GM18508 (cell line): ENCODE measurements around the gene STX18.
"Not testable (repeated sequence)": the region's sequence is repeated elsewhere in the genome, so short reads cannot be mapped to it uniquely, and the experiment has no call there.

Experiments
- ATAC-seq: cut with Tn5 transposase; IDR thresholded peaks from one replicate; pipeline ENCODE4 v1.9.1; 2021; ENCODE audit warnings: moderate number of reproducible peaks; ENCODE audit not compliant: insufficient read depth, unreplicated experiment

The STX18 gene

GRCh38 chr4:4425119-4425690 is 116.6 kb downstream of the STX18 start:
- no peak for ATAC-seq

GRCh38 chr4:4424499-4425115 is 117.2 kb downstream of the STX18 start:
- no peak for ATAC-seq

DNA sequence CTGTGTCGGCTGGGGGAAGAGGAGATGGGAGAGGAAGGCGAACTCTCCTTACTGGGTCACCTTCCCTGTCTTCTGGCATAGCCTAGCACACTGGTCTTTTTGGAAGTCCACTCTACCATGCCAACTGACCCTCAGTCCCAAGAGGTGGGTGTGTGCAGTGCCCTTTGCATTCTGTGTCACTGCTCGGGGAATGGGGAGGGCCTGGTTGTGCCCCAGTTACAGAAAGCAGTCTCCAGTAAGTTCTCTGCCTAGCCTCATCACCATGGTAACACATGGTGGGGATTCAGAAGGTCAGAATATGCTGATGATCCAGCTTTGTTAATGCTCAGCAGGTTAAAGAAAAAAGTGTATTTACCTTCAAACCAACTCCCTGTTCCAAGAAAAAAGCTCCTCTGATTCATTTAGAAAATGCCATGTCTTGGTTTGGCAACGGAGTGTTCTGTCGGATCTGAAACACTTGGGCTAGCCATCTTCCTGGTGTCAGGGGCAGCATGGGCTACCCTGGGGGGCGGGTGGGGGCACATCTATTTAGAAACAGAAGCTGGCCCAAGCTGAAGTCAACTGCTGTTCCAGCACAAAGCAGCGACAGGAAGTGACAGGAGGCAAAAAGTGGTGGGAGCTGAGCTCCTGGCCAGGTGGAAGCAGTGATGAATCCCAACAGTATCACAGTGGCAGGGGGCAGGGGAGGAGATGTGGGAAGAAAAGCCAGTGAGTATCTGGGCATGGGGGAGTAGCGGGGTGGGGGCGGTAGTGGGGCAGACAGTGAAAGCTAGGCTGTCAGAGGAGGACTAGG is 117.9 kb downstream of the STX18 start:
- ATAC-seq = no peak

DNA sequence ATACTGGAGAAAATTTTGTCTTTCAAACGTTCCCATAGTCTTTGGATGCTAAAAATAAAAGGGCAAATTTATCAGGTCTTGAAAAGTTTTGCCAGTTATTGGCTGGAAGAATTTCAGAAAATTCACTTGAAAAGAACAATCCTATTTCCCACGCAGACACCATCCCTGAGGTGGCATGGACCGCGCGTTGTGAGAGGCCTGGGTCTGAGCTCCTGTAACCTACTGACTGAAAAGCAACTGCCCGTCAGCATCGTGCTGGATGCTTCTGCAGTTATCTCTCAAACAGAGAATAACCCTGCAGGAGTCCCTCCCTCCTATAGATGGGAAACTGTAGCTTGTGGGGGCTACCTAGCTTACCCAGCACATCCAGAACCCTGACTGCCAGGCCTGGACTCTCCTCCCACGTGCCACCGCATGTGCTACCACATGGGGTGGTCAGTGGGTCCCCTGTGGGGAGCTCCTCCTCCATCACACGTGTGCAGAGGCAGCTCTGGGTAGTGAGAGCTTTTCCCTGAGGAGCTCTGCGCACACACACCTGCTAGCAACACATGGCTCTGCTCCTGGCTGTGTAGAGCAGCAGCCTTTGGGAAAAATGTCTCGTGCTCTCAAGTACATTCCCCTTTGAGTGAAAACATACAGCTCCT is 118.9 kb downstream of the STX18 start:
- ATAC-seq = no peak

DNA sequence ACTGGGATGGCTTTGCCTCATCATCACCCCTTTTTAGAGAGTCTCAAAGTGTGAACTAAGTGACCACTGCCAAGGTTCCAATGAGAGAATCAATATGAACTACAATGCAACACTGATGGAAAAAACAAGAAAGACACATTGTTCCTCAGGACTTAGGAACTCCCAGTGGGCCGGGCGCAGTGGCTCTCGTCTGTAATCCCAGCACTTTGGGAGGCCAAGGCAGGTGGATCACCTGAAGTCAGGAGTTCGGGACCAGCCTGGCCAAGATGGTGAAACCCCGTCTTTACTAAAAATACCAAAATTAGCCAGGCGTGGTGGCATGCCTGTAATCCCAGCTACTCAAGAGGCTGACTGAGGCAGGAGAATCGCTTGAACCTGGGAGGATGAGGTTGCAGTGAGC is 119.7 kb downstream of the STX18 start:
- not testable (repeated sequence) for ATAC-seq

- ATAC-seq = no peak
Observed at GRCh38 chr4:4421356-4421755, 120.5 kb downstream of the STX18 start.

GRCh38 chr4:4420421-4420820 is 121.4 kb downstream of the STX18 start:
- no peak for ATAC-seq

- no peak for ATAC-seq
Observed at GRCh38 chr4:4419896-4420295, 122.0 kb downstream of the STX18 start.

- no peak for ATAC-seq
Observed at GRCh38 chr4:4418676-4419390, 123.0 kb downstream of the STX18 start.

DNA sequence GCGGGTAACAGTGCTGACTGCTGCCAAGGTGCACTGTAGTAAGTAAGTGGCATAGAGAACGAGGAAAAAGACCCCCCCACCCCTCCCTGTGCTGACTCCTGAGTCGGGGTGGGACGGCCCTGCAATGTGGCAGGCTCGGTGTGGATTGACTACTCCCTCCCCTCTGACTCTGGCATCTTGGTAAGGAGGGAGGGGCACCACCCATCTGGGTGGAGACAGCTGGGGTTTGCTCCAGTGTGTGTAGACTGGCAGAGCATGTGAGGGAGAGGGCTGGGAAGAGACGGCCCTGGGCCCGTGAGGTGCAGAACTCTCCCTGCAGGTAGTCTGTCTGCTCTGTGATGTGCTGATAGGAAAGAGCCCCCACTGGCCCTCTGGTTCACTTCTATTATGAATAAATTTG is 124.0 kb downstream of the STX18 start:
- ATAC-seq = no peak

- ATAC-seq = no peak
Observed at GRCh38 chr4:4416981-4417380, 124.9 kb downstream of the STX18 start.

DNA sequence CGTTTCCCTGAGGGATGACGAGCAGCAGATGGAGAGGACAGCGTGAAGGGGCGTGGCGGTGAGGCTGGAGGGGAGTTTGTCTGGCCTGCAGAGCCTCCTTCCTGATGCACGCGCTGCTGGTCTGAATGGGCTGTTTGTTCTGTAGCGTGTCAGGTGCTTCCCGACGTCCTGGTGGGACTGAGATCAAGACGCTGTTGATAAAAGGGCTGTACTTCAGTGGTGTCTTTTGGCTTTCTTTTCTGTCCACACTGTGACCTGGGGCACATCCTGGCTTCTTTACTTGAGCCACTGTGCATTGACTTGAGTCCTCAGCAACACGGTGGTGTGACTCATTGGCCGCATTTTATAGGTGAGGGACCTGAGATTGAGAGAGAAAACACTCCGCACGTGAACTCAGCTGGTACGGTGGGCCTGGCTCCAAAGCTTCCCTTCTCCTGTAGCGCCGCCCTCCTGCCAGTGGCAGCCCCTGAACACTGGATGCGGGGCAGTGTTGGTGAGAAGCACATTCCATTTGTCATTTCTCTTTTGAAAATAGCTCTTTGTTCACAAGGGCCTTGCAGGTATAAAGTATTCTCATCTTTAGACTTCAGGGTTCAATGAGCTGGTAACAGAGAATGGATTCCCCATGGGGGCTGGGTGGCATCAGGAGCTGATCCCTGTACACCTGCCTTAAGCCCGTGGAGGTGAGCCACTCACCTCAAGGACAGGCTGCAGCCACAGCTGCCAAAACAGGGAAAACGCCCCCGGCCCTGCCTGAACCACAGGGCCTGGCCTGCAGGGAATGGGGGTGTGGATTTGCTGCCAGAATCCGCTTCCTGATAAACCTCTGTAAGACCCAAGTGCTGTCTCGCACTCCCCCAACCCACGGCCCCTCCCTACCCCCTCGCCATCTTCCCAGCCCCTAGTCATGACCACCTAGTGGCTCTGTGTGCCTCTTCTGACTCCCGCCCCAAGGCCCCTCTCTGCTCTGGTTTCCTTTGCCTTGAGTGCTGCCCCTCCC is 125.7 kb downstream of the STX18 start:
- ATAC-seq = no peak

DNA sequence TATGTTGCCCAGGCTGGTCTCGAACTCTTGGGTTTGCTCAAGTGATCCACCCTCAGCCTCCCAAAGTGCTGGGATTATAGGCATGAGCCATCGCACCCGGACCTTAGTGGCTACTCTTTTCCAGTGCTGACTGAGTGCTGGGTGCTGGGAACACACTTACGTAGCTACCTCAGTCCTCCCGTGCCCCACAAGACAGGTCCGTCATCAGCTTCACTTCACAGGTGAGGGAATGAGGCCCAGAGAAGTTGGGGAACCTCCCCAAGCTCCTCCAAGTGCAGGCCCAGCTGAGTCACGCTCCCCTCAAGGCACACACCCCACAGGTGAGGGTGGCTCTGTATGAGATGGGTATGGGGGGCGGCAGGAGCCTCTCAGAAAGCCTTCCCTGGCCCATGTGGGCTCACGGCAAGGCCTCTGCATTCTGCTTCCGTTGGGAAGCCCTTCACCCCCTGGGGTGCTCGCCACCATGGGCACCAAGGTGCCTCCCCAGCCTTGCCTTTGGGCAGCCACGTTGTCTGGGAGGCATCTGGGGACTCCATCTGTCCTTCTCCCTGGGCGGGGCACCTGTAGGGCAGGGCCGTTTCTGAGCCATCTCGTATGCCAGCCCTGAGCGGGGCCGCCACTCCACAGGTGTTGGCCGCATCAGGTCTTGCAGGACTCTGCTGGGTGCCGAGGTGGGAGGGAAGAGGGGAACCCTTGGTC is 126.6 kb downstream of the STX18 start:
- no peak for ATAC-seq

DNA sequence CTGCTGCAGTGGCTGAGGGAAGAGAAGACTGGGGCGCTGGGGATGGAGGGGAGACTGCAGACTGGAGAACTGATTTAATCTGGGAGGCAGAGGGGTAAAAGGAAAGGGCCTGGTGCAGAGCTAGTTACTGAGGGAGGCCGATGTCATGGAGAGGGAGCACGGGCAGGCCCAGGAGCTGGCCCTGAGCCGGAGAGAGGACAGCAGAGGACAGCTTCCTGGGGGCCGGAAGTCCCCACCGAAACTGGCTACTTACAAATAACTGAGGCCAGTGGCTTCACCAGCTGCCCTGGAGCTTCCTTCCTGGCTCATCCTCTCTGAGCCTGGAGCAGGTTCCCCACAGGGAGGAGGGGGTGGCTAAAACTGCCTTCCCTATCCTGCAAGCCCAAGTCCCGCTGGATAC is 128.0 kb downstream of the STX18 start:
- no peak for ATAC-seq

- no peak for ATAC-seq
Observed at GRCh38 chr4:4413373-4413725, 128.5 kb downstream of the STX18 start.

GRCh38 chr4:4412641-4413372 is 129.0 kb downstream of the STX18 start:
- ATAC-seq = no peak

- ATAC-seq = no peak
Observed at GRCh38 chr4:4411906-4412305, 129.9 kb downstream of the STX18 start.

- ATAC-seq = no peak
Observed at GRCh38 chr4:4410271-4410670, 131.6 kb downstream of the STX18 start.
